Stimulated activated CD4-positive, alpha-beta T cell treated with anti-CD3 and anti-CD28 coated beads, Interleukin-2, amount 100 ng/mL, for 24 hours (primary cell): ENCODE data around the gene RANBP3L.
"Not testable (repeated sequence)": the region's sequence is repeated elsewhere in the genome, so short reads cannot be mapped to it uniquely, and the experiment has no call there.

Source experiments
- DNase-seq, 2 donors: peaks; one replicate each; pipeline ENCODE4 v3.0.0-alpha.2; 2020

RANBP3L gene

GRCh38 chr5:36285837-36286615 is 15.7 kb downstream of the RANBP3L start:
- DNase-seq: no peak

- not testable (repeated sequence) for DNase-seq
These were observed 17.9 kb downstream of the RANBP3L start for GRCh38 chr5:36283775-36284174.

DNA sequence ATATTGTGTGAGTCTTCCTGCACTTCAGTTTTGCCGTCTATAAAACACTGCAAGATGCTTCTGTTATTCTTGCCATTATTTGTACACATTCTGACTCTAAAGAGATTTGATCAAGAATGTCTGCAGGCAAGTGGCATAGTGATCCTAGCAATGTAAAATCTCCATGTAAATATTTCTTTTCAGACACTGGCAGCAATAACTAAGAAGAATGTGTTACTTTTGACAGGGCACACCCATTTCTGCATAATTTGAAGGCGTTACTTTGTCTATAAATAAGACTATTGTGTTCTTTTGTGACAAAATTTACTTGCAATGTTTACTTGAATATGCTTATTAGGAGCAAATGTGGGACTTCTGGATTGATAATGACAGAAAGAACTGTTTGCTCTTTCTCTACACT is 20.1 kb downstream of the RANBP3L start:
- DNase-seq: no peak

- no peak for DNase-seq
These were observed 22.5 kb downstream of the RANBP3L start for GRCh38 chr5:36279054-36279698.

GRCh38 chr5:36277521-36278176 is 24.1 kb downstream of the RANBP3L start:
- DNase-seq: no peak

DNA sequence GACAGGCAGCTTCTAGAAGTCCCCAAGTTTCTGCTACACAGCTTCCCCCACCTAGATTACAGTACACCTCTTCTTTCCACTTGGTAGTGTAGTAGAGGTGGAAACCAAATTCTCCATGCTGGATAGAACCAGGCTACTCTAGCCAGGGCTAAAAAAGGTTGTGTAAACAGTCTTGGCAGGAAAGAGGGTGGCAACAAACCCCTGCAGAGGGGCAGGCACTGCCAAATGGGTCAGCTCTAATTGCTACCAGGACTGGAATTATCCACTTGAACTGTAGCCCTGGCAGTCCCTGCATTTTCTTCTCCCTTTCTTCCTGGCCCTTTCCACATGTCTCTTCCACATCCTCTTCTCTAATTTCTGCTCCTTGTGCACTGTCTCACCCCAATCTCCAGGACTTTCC is 24.8 kb downstream of the RANBP3L start:
- no peak for DNase-seq

GRCh38 chr5:36273809-36274526 is 27.7 kb downstream of the RANBP3L start:
- DNase-seq: no peak

- DNase-seq: no peak
These were observed 29.5 kb downstream of the RANBP3L start for GRCh38 chr5:36272136-36272690.

- DNase-seq: no peak
These were observed 30.7 kb downstream of the RANBP3L start for GRCh38 chr5:36270876-36271575.

- no peak for DNase-seq
These were observed 31.5 kb downstream of the RANBP3L start for GRCh38 chr5:36270175-36270574.

DNA sequence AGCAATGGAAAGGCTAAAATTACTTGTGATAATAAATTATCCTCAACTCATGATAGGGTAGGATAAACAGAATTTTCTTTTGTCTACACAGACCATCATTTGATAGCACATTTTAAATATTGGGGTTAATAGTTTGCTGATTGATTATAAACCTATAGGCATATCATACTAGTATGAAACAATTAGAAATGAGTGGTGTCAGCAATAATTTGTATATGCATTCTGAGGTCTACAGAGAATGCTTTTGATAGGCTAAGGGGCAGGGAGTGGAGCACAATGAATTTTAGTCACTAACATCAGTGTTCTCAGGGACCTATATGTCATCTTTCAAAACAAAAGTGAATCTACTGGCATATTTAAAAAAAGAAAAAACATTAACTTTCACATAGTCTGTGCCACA is 32.2 kb downstream of the RANBP3L start:
- no peak for DNase-seq

DNA sequence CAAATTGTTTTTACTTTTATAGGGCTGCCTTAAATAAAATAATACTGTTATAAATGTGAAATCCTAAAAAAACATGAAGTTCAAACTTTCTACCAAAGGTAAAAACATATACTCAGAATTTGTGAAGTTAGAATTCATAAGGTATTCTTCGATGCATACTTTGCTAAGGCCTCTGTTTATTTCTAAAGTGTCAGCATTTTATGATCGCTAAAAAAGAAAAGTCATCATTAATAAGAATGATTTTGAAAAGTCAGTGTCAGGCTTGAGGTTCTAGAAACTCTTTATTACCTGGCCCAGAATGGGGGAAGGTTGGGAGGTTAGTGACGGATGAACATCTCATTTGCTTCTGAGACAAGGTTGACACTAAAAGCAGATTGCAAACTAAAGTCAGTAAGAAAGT is 33.8 kb downstream of the RANBP3L start:
- DNase-seq: no peak

DNA sequence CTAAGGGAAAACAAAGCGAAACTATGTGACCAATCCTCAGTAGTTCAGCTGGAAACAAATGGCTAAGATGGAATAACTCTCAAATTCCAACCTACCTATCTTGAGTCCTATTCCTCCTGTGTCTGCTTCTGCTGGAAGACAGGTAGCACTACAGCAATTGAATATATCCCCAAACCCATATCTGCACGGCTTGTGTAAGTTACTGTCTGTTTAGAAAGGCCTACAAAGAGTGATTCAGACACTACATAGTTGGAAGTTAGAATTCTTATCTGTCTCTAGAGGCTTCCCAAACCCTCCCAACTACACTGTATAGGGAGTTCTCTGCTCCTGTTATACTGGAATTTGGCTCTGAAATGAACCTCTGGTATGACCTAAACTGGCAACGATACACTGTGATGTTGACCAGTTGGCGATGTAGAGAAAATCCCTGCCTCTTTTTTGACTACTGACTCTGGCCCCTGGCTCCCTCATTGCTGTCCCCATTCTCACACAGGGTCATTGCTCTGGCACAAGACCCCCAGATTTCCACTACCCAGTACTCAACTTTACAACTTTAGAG is 37.4 kb downstream of the RANBP3L start:
- no peak for DNase-seq

DNA sequence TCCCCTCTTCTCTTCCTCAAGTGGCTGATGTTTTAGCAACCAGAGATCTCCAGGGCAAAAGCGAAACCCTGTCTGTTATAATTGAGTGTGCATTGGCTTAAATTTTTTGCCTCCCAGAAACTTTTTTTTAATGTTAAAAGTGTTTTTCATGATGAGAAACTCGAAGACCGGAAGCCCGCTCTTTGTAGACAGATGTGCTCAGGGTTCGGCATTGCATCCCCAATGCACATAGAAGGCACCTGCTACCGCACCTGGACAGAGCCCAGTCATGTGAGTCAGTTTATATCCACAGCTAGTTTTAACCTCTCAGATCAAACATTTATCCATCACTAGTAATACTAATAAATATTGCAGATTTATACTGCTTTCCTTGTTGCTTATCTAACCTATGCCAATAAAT is 40.5 kb downstream of the RANBP3L start:
- no peak for DNase-seq

GRCh38 chr5:36253575-36253974 is 48.1 kb downstream of the RANBP3L start:
- no peak for DNase-seq

GRCh38 chr5:36252722-36253365 is 48.9 kb downstream of the RANBP3L start:
- no peak for DNase-seq

DNA sequence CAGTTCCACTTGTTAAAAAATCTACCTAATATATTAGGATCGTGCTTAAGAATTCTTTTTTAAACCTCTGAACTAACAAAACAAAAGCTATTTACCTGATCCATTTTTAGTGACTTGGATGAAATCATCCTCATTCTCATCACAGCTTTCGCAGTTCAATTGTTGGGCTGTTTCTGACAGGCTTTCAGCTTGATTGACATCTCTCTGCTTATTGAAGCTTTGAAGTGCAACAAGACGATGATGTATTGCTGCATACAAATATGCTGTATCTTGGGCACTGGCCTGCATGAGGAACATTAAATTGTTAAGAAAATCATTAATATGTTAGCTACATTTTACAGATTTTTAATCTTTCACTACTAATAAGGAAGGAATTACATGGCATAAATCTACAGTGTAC is 50.5 kb downstream of the RANBP3L start:
- DNase-seq: no peak

GRCh38 chr5:36250427-36250826 is 51.3 kb downstream of the RANBP3L start:
- no peak for DNase-seq

DNA sequence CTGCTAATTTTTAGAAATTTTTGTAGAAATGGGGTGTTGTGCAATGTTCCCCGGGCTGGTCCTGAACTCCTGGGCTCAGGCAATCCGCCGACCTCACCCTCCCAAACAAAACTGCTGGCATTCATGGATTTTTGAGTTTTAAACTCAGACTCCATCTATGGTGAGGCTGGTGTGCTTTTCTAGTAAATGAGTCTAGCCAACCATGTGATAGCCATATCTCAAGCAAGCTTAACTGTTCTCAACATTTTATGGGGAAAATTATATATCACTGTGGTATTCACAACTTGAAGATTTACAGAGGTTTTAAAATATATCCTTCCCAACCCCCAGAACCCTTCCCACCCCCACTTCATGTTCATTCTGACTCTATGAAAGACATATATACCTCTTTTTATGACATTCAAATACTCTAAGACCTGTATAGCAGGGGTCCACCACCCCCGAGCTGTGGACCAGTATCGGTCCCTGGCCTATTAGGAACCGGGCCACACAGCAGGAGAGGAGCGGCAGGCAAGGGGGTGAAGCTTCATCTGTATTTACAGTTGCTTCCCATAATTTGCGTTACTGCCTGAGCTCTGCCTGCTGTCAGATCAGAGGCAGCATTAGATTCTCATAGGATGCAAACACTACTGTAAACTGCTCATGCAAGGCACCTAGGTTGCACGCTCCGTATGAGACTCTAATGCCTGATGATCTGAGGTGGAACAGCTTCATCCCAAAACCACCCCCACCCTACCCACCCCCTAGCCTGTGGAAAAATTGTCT is 55.5 kb downstream of the RANBP3L start:
- no peak for DNase-seq

- DNase-seq: no peak
These were observed 57.6 kb downstream of the RANBP3L start for GRCh38 chr5:36244076-36244475.

DNA sequence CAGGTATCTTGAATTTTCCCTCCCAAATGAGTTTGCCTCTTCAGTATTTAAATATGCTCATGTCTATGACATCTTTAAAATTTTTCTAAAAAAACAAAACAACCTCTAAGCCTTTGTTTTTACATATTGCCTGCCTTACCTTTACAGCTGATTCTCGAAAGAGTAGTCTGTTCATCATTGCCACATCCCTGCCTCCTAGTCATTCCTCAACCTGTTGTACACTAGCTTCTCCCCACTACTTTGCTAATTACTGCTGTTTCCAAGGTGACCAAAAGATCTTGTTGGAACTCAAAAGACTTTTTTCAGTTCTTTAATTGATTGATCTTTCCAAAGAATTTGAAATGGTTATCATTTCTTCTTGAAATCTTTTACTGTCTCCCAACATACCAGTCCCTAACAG is 58.0 kb downstream of the RANBP3L start:
- no peak for DNase-seq
